Activated B cell treated with CpG ODN at 0.5 μM for 24 hours (primary cell): ENCODE measurements around the gene NHERF2. TPM values are rescaled to one million over a fixed set of nuclear protein-coding genes. Genes with fewer than 3 reads are reported as not detected.

Experiments used
- ATAC-seq: fragments of 200-7000 bp; cut with Tn5 transposase; one replicate; pipeline ENCODE4 v1.10.0; 2021; ENCODE audit warnings: low read depth, mild to moderate bottlenecking, moderate library complexity
- CTCF ChIA-PET: fragments of 350-600 bp; sonication (Branson Sonifier 250); formaldehyde crosslinking; loops from one replicate; lab custom pipeline; 2021; ENCODE audit warnings: antibody characterized with exemption; lab: Charles Lee
- POLR2A ChIA-PET: fragments of 350-600 bp; sonication (Branson Sonifier 250); formaldehyde crosslinking; loops from one replicate; lab custom pipeline; 2021; ENCODE audit warnings: antibody characterized with exemption; lab: Charles Lee
- DNase-seq: peaks from one replicate; pipeline ENCODE4 v3.0.0; 2022
- H3K27ac Mint-ChIP-seq: one replicate; pipeline ENCODE4 v1.8.0; 2020; ENCODE audit warnings: mixed read lengths
- H3K27me3 Mint-ChIP-seq: one replicate; pipeline ENCODE4 v1.8.0; 2021; ENCODE audit warnings: mixed read lengths
- H3K36me3 Mint-ChIP-seq: one replicate; pipeline ENCODE4 v1.8.0; 2021; ENCODE audit warnings: low read depth, mixed read lengths
- H3K4me1 Mint-ChIP-seq: one replicate; pipeline ENCODE4 v1.8.0; 2021; ENCODE audit warnings: mixed read lengths
- H3K4me3 Mint-ChIP-seq: one replicate; pipeline ENCODE4 v1.8.0; 2020; ENCODE audit warnings: mild to moderate bottlenecking, mixed read lengths
- H3K9me3 Mint-ChIP-seq: one replicate; pipeline ENCODE4 v1.8.0; 2020; ENCODE audit warnings: mixed read lengths
- CTCF ChIP-seq: fragments of 200-600 bp; IDR thresholded peaks from one replicate; pipeline ENCODE4 v1.8.0; 2022; ENCODE audit warnings: antibody characterized with exemption, mild to moderate bottlenecking
- intact Hi-C: fragments of 100-400 bp; cut with micrococcal nuclease; formaldehyde crosslinking; loops from one replicate; pipeline ENCODE4 v1.15.1; 2024
- total RNA-seq: library from RNA; stranded (reverse); gene quantifications from 2 replicates; pipeline ENCODE4 v1.2.3, GENCODE V29; 2022

Gene NHERF2
- total RNA-seq, 1 donor from 2014 or later = 0.93 TPM

DNA sequence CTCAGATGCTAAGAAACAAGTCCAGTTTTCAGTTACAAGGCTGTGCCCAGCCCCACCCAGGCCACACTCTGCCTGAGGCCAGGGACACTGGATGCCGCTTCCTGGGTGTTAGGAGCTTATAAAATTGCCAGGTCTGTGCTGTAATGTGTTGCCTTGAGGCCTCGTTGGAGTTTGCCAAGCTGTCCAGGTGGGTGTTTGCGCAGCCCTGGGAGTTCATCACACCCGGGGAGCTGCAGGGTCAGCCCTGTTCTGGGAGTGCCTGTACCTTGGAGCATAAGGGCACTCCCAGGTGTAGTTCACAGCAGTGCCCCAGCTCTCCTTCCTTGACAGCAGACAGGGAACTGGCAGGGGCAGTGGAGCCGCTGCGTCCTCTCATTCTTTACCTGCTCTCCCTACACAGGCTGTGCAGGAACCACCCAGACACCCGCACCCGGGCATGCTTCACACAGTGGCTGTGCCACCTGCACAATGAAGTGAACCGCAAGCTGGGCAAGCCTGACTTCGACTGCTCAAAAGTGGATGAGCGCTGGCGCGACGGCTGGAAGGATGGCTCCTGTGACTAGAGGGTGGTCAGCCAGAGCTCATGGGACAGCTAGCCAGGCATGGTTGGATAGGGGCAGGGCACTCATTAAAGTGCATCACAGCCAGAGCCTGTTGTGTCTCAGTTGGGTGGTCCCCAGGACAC, 41.1 kb upstream of the NHERF2 start:
- Mint-ChIP-seq H3K4me3 (peak overlapping the region; percentile 76), H3K9me3 (no peaks in the 10 kb centered on the region), H3K27ac (no peak overlapping the region), H3K36me3 (peaks cover 16% of the 10 kb centered on the region), H3K27me3 (peaks cover 14% of the 10 kb centered on the region), H3K4me1 (peaks cover 30% of the 10 kb centered on the region)
- POLR2A ChIA-PET = interaction anchor here (0.6 to 21.9 kb wide), 5 partner anchors 14 to 56 kb away, joined by 3 to 351 read pairs (median 5); partner anchors contain the start of genes NDUFB10, RNF151, RPS2 and TBL3
- CTCF ChIA-PET = interaction anchor here (0.7 kb wide), 1 partner anchor 22 kb away, joined by 3 read pairs; no protein-coding TSS in a partner anchor
- no peak for TF ChIP-seq CTCF
- DNase-seq (no peak), ATAC-seq (no peak)
- intact Hi-C loops = no loop called here

GRCh38 chr16:1987198-1987597, 39.5 kb upstream of the NHERF2 start:
- POLR2A ChIA-PET = interaction anchor here (0.6 to 21.9 kb wide), 3 partner anchors 22 to 1765 kb away, joined by 3 to 351 read pairs (median 4); partner anchors contain the start of genes NDUFB10, RNF151 and RPS2
- Mint-ChIP-seq H3K36me3 (peaks cover 16% of the 10 kb centered on the region), H3K27me3 (peaks cover 7% of the 10 kb centered on the region), H3K9me3 (no peaks in the 10 kb centered on the region), H3K4me1 (peaks cover 35% of the 10 kb centered on the region), H3K27ac (no peak overlapping the region), H3K4me3 (no peak overlapping the region)
- CTCF ChIA-PET = interaction anchor here (1.9 kb wide), 1 partner anchor 17 kb away, joined by 4 read pairs; no protein-coding TSS in a partner anchor
- intact Hi-C loops = no loop called here
- TF ChIP-seq CTCF = no peak
- DNase-seq = no peak
- no peak for ATAC-seq

- intact Hi-C loops = loop anchor here (5.0 kb wide), 1 partner anchor 377 kb away; the partner anchor contains the start of genes CRAMP1 and IFT140
- DNase-seq = peak; percentile 38
- CTCF ChIA-PET = interaction anchor here (1.9 kb wide), 1 partner anchor 14 kb away, joined by 4 read pairs; no protein-coding TSS in a partner anchor
Observed at GRCh38 chr16:1989209-1990100, 37.2 kb upstream of the NHERF2 start, which contains the start of gene SYNGR3. Gene SYNGR3 (plus strand): TSS chr16:1989970. CDS start chr16:1990103, 133 bp downstream.

GRCh38 chr16:1990101-1990350, 36.7 kb upstream of the NHERF2 start:
- Mint-ChIP-seq H3K4me3 (no peak overlapping the region), H3K27me3 (no peaks in the 10 kb centered on the region), H3K4me1 (peaks cover 32% of the 10 kb centered on the region), H3K27ac (no peak overlapping the region), H3K36me3 (peaks cover 16% of the 10 kb centered on the region), H3K9me3 (no peaks in the 10 kb centered on the region)
- ATAC-seq (no peak), DNase-seq (no peak)
- intact Hi-C loops = loop anchor here (5.0 kb wide), 1 partner anchor 378 kb away; the partner anchor contains the start of genes CRAMP1 and IFT140
- CTCF ChIA-PET = no interaction called here
- POLR2A ChIA-PET = interaction anchor here (1.2 to 21.9 kb wide), 10 partner anchors 9 to 225 kb away, joined by 3 to 351 read pairs (median 14); partner anchors contain the start of genes MLST8, MSRB1, NDUFB10 and NOXO1
- no peak for TF ChIP-seq CTCF

More at GRCh38 chr16:1989209-1990100, 37.2 kb upstream of the NHERF2 start, which contains the start of gene SYNGR3:
- H3K36me3 Mint-ChIP-seq = peaks cover 16% of the 10 kb centered on the region
- peak within 1 kb of the TSS; percentile 82 for H3K4me3 Mint-ChIP-seq
- no peaks in the 10 kb centered on the region for H3K27me3 Mint-ChIP-seq
- ATAC-seq = no peak
- no peaks in the 10 kb centered on the region for H3K9me3 Mint-ChIP-seq
- H3K4me1 Mint-ChIP-seq = peaks cover 38% of the 10 kb centered on the region
- TF ChIP-seq CTCF = no peak
- H3K27ac Mint-ChIP-seq = peak within 1 kb of the TSS; percentile 88
- POLR2A ChIA-PET = interaction anchor here (0.7 to 21.9 kb wide), 8 partner anchors 8 to 226 kb away, joined by 3 to 351 read pairs (median 10); partner anchors contain the start of genes MLST8, NDUFB10, NOXO1 and PGP
